Stimulated activated effector memory CD8-positive, alpha-beta T cell treated with anti-CD3 and anti-CD28 coated beads, Interleukin-12 subunit alpha, Interleukin-12 subunit beta, amount 100 ng/mL, for 72 hours (primary cell): ENCODE results near the gene EMX1.
"Not testable (repeated sequence)": the region's sequence is repeated elsewhere in the genome, so short reads cannot be mapped to it uniquely, and the experiment has no call there.

Experiments
- ATAC-seq: fragments of 150-1000 bp; cut with Tn5 transposase; 2 replicates; pipeline ENCODE4 v1.10.0; 2021
- DNase-seq, 2 donors: peaks; one replicate each; pipeline ENCODE4 v3.0.0; 2021 to 2022; ENCODE audit warnings: low spot score in 2 of 2
- H3K27ac Mint-ChIP-seq: one replicate; pipeline ENCODE4 v1.8.0; 2022; ENCODE audit warnings: mild to moderate bottlenecking, mixed read lengths
- H3K36me3 Mint-ChIP-seq: one replicate; pipeline ENCODE4 v1.8.0; 2022; ENCODE audit warnings: mild to moderate bottlenecking, mixed read lengths
- H3K4me1 Mint-ChIP-seq: one replicate; pipeline ENCODE4 v1.8.0; 2022; ENCODE audit warnings: mixed read lengths
- H3K4me3 Mint-ChIP-seq: one replicate; pipeline ENCODE4 v1.8.0; 2022; ENCODE audit warnings: mild to moderate bottlenecking, mixed read lengths
- H3K9me3 Mint-ChIP-seq: one replicate; pipeline ENCODE4 v1.8.0; 2022; ENCODE audit warnings: mixed read lengths

EMX1 gene

GRCh38 chr2:72895154-72895553, 22.2 kb upstream of the EMX1 start:
- Mint-ChIP-seq H3K4me1 (peaks cover 9% of the 10 kb centered on the region), H3K4me3 (no peak overlapping the region), H3K9me3 (no peaks in the 10 kb centered on the region), H3K36me3 (no peaks in the 10 kb centered on the region), H3K27ac (no peak overlapping the region)
- no peak for DNase-seq
- ATAC-seq: no peak

DNA sequence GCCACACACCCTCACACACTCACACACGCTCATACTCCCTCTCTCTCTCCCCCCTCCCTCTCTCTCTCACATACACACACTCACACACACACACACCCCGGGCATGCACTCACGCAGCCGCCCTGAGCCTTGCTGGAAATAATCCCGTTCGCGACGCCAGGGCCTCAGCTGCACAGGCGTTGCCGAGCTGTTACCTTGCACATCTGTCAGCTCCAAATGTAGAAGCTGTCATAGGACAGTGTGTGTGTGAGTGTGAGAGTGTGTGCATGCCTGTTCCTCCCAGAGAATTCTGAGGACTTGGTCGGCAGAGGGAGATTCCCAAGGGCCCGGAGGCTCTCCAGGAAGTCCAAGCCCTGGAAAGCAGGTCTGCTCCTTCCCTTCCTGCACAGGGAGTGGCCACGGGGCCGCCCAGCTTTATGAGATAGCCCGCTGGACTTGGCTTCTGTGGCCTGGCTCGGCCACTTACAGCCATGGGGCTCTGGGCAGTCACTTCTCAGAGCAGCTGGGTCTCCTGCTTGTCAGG, 21.5 kb upstream of the EMX1 start:
- Mint-ChIP-seq H3K36me3 (no peaks in the 10 kb centered on the region), H3K9me3 (no peaks in the 10 kb centered on the region), H3K4me3 (no peak overlapping the region), H3K27ac (no peak overlapping the region), H3K4me1 (peaks cover 9% of the 10 kb centered on the region)
- DNase-seq (no peak), ATAC-seq (no peak)

DNA sequence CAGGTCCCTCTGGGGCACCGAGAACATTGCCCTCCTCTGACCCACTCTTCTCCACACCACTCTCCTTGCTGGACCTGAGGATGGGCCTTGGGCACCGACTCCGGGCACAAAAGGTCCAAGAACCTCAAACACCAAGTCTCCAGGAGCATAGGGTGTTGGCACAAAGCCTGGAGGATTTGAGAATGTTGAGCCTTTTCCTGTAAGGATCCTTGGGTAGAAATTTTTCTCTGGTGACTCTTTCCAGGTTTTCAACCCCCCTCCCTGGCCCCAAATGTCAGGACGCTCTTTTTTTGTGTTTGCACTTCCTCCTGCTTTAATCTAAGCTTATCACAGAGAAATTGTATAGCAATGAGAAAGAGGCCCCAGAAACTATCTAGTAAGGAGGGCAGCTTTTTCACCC, 20.9 kb upstream of the EMX1 start:
- Mint-ChIP-seq H3K9me3 (no peaks in the 10 kb centered on the region), H3K27ac (no peak overlapping the region), H3K4me1 (peaks cover 9% of the 10 kb centered on the region), H3K36me3 (no peaks in the 10 kb centered on the region), H3K4me3 (no peak overlapping the region)
- DNase-seq (no peak), ATAC-seq (no peak)

GRCh38 chr2:72897785-72898584, 19.3 kb upstream of the EMX1 start:
- no peak for DNase-seq
- Mint-ChIP-seq H3K4me3 (no peak overlapping the region), H3K4me1 (peaks cover 9% of the 10 kb centered on the region), H3K27ac (no peak overlapping the region), H3K36me3 (no peaks in the 10 kb centered on the region), H3K9me3 (no peaks in the 10 kb centered on the region)
- no peak for ATAC-seq

DNA sequence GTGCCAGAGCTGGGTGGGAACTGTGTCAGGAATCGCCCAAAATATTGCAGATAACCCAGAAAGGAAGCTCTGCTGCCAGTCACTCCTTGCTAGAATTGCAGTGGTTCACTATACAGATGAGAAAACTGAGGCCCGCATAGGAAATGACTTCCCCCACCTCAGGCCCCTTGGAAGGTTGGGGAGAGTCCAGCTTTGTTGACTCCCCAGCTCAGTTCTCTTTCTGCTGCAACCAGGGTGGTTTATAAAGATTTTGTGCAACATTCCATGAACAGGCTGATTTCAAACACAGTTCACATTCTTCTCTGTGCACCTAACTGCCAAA, 18.8 kb upstream of the EMX1 start:
- Mint-ChIP-seq H3K4me3 (no peak overlapping the region), H3K9me3 (no peaks in the 10 kb centered on the region), H3K4me1 (peaks cover 9% of the 10 kb centered on the region), H3K27ac (no peak overlapping the region), H3K36me3 (no peaks in the 10 kb centered on the region)
- DNase-seq: no peak
- no peak for ATAC-seq

DNA sequence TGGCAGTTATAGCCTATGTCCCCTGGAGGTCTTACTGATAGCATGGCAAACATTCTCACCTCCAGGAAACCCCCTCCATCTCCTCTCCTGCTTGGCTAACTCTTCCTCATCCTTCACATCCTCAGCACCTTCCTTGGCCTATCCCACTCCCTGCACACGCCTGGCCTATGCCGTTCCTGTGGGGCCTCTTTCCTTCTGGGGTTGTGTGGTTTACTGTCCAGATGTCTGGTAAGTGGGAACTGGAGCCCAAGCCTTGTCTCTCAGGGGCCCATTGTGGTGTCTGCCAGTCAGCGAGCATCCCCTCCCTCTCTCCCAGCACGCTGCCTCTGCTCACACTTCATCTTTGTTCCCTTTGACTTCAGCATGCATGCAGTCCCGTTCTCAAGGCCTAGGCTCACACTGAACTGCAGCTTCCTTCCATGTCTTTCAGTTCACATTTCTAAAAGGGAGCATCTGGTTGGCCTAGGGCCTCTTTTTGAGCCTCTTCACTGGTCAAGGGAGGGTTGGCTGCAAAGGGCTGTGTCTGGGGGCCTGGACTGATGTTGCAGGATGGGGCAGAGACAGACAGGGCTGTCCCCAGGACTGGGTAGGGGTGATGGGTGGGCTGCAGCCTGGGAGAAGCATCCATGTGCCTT, 17.0 kb upstream of the EMX1 start:
- no peak for DNase-seq
- H3K27ac Mint-ChIP-seq: peak overlapping the region; percentile 17
- no peak overlapping the region for H3K4me3 Mint-ChIP-seq
- H3K4me1 Mint-ChIP-seq: peaks cover 6% of the 10 kb centered on the region
- ATAC-seq: no peak
- H3K9me3 Mint-ChIP-seq: no peaks in the 10 kb centered on the region
- H3K36me3 Mint-ChIP-seq: no peaks in the 10 kb centered on the region

DNA sequence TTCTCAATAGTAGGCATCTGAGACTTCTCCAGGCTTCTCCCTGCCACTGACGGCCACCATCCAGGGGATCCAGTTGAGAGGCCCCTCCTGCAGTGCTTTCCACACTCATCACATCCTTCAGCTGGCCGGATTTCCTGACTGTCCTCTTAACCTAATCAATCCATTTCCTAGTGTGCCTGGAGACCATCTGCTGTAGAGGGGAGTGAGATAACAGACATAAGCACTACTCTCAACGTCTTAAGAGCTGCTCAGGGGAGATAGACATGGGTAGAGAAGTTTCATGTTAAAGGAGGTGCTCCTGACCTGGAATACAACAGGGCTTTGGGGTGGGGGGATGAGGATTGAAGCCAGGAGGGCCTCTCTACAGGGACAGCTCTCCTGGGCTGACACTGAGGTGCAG, 15.9 kb upstream of the EMX1 start:
- DNase-seq (no peak), ATAC-seq (no peak)
- Mint-ChIP-seq H3K4me3 (no peak overlapping the region), H3K36me3 (no peaks in the 10 kb centered on the region), H3K27ac (no peak overlapping the region), H3K9me3 (no peaks in the 10 kb centered on the region), H3K4me1 (no peaks in the 10 kb centered on the region)

- not testable (repeated sequence) for H3K4me3 Mint-ChIP-seq, H3K27ac Mint-ChIP-seq, H3K4me1 Mint-ChIP-seq, DNase-seq, H3K9me3 Mint-ChIP-seq, H3K36me3 Mint-ChIP-seq, ATAC-seq
Measured at GRCh38 chr2:72907369-72907768, 9.9 kb upstream of the EMX1 start.

GRCh38 chr2:72908741-72909140, 8.6 kb upstream of the EMX1 start:
- no peaks in the 10 kb centered on the region for H3K9me3 Mint-ChIP-seq
- ATAC-seq (no peak), DNase-seq (no peak)
- H3K4me3 Mint-ChIP-seq: no peak overlapping the region
- H3K36me3 Mint-ChIP-seq: no peaks in the 10 kb centered on the region
- H3K4me1 Mint-ChIP-seq: no peaks in the 10 kb centered on the region
- H3K27ac Mint-ChIP-seq: no peak overlapping the region

DNA sequence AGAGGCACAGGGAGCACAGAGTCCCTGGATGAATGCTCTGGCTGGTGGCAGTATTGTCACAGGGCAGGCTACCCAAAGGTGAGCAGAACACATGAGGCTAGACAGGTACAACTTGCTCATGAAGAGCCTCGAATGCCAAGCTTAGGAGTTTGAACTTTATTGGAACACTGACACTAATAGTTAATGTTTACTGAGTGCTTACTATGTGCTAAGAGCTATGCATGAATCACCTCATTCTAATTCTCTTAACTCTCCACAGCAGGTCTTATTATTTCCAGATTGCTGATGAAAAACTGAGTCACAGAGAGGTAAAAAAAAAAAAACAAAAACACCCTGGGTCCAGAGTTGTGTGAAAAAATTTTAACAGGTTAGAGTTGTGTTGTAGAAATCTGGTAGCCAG, 6.1 kb upstream of the EMX1 start:
- H3K4me1 Mint-ChIP-seq: peaks cover 22% of the 10 kb centered on the region
- DNase-seq (peak in 1 of 2 donors; percentile 34), ATAC-seq (no peak)
- H3K27ac Mint-ChIP-seq: no peak overlapping the region
- H3K4me3 Mint-ChIP-seq: no peak overlapping the region
- no peaks in the 10 kb centered on the region for H3K36me3 Mint-ChIP-seq
- no peaks in the 10 kb centered on the region for H3K9me3 Mint-ChIP-seq

DNA sequence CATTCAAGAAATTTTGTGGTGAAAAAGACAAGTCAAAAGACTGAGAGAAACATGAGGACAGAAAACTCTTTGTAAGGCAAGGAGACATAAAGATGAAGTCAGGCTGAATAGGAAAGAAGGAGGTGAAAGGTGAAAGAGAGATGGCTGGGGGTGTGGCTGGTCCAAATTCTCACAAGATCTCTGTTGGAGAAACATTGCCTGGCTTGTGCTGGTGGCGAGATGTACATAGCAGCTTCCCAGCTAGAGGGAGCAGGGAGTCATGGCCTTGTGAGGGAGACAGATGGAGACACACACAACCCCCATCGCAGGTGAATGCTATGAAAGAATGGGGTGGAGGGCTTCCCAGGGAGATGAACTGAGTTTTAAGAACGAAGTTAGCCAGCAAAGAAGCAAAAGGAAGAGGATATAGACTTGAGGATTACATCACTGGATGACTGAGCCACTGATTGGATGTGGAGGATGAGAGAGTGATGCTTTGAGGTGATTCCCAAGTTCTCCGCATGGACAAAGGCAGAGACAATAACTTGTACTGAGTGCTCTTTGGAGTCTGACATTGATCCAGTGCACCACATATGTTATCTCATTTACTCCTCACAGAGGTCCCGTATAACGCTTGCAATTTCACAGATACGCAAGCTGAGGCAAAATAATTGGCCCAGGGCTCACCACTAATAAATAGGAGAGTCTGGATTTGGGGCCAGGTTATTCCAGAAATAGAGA, 3.7 kb upstream of the EMX1 start:
- Mint-ChIP-seq H3K4me1 (peaks cover 36% of the 10 kb centered on the region), H3K36me3 (no peaks in the 10 kb centered on the region), H3K4me3 (no peak overlapping the region), H3K9me3 (no peaks in the 10 kb centered on the region), H3K27ac (no peak overlapping the region)
- peak in 1 of 2 donors; percentile 41 for DNase-seq
- ATAC-seq: no peak

- DNase-seq (no peak), ATAC-seq (no peak)
- Mint-ChIP-seq H3K4me3 (no peak overlapping the region), H3K9me3 (no peaks in the 10 kb centered on the region), H3K36me3 (no peaks in the 10 kb centered on the region), H3K27ac (no peak overlapping the region), H3K4me1 (peaks cover 38% of the 10 kb centered on the region)
Measured at GRCh38 chr2:72914206-72914559, 3.1 kb upstream of the EMX1 start.

DNA sequence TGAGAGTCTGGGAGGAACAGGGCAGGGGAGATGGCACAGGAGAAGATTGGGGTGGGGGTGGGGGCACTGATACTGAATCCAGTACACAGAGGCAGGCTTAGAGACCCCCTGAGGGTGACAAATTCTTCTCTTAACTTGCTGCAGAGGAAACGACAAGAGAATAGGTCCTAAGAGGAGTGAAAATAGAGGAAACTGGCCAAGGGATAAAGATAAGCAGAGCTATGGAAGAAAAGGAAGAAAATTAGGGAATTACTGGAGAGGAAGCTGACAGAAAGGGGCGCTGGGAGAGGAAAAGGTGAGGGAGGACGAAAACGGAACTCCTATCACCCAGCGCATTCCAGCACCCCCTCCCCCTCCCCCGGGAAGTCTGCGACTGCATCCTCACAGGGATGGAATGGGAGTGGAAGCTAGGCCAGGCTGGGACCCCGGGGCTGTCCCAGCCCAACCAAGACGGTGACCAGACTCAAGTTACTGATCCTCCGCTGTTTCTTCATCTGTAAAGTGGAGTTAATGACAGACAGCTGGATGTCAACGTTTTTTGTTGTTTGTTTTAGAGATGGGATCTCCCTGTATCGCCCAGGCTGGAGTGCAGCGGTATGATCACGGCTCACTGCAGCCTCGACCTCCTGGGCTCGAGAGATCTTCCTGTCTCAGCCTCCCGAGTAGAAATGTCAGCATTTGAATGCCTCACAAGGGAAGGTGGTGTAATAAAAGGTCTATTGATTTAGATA, 2.6 kb upstream of the EMX1 start:
- Mint-ChIP-seq H3K36me3 (no peaks in the 10 kb centered on the region), H3K9me3 (no peaks in the 10 kb centered on the region), H3K4me1 (peaks cover 38% of the 10 kb centered on the region), H3K27ac (no peak overlapping the region), H3K4me3 (peak overlapping the region; percentile 73)
- no peak for DNase-seq
- ATAC-seq: no peak

DNA sequence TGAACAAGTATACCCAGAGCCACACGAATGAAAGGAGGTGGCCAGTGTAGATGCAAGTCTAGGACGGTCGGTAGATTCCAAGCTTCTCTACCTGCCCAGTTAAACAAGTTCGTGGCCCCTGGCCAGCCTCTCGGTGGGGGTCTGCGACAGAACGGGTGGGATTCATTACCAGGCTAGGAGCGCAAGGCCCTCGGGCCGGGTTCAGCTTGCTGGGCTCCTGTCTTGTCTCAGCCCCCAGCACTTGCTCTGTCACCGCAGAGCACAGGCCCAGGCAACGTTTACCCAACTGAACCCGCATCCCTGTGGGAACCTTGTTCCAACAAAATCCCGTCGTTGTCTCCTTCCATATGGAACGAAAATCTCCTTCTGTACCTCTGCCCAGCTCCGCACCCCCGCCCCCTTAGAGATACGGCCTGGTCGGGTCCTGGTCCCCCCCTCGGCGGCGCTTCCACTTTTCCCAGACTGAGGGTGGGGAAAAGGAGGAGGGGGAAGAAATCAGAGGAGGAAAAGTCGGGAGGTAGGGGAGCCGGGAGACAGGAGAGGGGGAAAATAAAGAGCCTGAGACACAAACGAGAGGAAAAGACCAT, 1.9 kb upstream of the EMX1 start:
- no peaks in the 10 kb centered on the region for H3K36me3 Mint-ChIP-seq
- ATAC-seq: no peak
- no peaks in the 10 kb centered on the region for H3K9me3 Mint-ChIP-seq
- no peak overlapping the region for H3K27ac Mint-ChIP-seq
- peaks cover 40% of the 10 kb centered on the region for H3K4me1 Mint-ChIP-seq
- no peak for DNase-seq
- H3K4me3 Mint-ChIP-seq: peak overlapping the region; percentile 73
